Fibroblast of skin of left biceps (primary cell): ENCODE measurements around the gene KATNAL2.
"Not testable (repeated sequence)": the region's sequence is repeated elsewhere in the genome, so short reads cannot be mapped to it uniquely, and the experiment has no call there.

Source experiments
- DNase-seq, 2 experiments: peaks; one replicate each; pipeline ENCODE4 v3.0.0-alpha.2; 2013; ENCODE audit warnings: low read depth in 2 of 2

Gene KATNAL2

DNA sequence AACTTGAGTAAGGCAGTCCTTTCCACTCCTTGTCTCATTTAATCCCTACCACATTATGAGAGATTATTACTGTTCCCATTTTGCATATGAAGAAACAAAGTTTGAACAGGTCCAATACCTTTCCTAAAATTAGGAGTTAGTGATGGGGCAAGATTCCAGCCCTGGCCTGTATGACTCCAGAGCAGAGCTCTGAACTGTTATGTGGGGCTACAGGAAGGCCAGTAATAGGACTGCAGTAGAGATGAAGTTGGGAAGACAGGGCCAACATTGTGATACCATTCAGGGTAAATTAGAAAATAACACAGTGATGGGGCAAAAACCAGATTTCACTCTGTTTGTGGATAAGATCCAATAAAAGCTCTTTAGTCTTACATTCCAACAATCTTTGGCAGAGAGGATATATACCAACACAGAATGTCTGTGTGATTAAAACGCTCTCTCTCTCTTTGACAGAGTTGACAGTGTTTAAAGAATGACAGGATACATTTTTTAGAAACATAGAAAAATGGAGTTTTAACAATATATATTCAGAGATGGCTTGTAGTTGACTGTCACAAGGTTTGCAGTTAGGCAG lies 22.7 kb downstream of the KATNAL2 start:
- DNase-seq = no peak

DNA sequence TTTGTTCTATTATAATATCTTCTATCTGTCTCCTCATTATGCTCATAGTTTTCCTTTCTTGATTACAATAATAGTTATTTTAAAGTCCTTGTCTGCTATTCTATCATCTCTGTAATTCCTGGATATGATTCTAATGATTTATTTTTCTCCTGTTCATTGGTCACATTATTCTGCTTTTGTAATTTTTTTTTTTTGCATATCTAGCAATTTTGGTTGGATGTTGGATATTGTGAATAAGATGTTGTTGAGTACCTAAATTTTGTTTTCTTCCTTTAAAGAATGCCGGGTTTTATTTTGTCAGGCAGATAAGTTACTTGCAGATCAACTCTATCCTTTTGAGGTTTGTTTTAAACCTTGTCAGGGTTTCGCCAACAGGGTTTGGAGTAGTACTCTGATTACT lies 25.2 kb downstream of the KATNAL2 start:
- DNase-seq = no peak

DNA sequence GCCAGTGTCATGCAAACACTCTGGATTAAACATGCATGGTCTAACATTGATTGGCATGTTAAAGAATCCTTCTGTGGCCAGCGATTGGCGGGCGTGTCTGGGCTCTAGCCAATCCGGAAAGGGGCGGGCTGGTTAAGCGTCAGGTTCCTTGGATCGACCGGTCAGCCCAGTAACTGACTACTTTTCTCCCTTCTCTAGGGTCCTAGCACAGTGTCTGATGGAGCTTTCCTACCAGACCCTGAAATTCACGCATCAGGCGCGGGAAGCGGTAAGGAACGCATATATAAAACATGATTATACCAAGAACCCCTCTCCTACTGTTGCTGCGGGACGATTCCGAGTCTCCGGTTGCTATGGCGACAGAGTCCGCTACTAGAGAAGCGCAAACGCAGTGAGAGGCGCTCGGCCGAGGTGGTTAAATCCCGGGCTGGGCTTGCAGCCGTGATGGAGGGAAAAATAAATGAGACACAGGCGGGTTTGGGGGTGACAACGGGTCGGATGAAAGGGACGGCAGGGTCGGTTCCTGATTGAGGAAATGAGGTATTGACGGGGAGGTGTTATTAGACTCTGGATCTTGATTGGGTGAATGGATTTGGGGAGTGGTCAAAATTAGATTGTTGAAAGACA lies 29.4 kb downstream of the KATNAL2 start:
- DNase-seq = no peak

DNA sequence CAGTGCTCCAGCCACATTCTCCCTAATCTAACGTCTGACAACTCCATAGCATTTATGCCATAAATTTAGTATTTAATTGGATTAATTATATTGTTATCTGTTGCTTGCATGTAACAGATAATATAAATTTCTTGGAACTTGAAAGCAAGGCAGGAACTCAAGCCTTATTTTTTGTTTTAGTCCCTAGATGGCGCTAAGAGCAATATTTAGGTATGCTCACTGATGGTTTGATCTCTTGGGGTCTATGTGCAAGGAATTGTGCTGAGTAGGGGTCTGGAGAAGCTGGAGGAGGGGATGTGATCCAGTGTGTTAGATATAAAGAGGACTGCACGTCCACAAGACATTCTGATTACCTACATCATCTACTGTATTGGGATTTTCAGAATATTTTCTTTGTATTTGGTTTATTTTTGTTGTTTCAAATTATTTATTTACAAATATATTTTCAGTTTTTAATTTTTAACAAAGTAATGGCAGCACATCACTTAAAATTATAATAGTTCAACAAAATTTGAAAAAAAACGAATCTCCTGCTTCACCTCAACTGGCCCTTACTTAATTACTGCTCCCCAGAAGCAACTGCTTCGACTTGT lies 32.8 kb downstream of the KATNAL2 start:
- DNase-seq = no peak

GRCh38 chr18:46953195-46953594 lies 35.8 kb downstream of the KATNAL2 start:
- no peak for DNase-seq

DNA sequence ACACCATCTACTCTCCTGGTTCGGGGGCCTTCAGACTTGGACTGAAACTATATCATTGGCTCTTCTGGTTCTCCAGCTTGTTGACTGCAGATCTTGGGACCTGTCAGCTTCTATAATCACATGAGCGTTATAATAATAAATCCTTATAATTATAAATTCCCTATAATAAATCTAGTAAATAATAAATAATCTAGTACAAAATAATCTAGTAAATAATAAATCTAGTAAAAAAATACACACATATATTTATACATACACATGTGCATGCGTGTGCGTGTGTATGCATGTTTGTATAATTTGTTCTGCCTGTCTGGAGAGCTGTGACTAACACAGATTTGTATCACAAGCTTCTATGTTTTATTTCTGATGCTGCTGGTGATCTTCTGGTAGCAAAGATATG lies 40.8 kb downstream of the KATNAL2 start:
- no peak for DNase-seq

- not testable (repeated sequence) for DNase-seq
Measured at GRCh38 chr18:46963656-46964578, 46.5 kb downstream of the KATNAL2 start.

DNA sequence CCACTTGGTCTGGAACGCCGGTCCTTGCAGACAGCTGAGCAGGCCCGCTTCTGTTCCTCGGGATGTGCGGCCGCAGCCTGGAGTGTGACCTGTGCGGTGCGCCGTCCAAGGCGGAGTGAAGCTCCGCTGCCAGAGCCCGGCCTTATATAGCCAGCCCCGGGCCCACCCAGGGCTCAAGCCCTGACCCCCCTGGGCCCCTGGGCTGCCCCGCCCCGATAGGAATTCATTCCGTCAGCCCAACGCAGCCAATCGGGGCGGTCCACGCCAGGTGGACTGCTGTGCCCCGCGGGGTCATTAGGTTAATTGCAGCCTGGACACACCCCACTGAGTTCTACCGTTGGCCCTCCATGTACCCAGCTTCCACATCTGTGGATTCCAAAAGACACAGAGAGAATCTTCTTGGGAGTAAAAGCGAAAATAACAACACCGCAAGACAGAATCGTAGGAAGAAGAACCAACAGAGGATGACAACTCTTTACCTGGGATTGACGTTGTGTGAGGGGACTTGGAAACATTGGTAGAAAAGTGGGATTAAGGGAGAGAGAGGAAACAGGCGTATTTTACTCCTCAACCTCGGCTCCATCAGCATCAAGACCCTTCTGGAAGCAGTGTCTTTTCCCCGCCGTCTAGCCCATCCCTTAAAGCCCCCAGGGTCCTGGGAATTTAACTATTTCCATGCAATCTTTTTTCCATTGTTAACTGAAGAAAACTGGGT lies 47.3 kb downstream of the KATNAL2 start:
- not testable (repeated sequence) for DNase-seq

GRCh38 chr18:46966266-46966665 lies 48.9 kb downstream of the KATNAL2 start:
- DNase-seq = not testable (repeated sequence)

DNA sequence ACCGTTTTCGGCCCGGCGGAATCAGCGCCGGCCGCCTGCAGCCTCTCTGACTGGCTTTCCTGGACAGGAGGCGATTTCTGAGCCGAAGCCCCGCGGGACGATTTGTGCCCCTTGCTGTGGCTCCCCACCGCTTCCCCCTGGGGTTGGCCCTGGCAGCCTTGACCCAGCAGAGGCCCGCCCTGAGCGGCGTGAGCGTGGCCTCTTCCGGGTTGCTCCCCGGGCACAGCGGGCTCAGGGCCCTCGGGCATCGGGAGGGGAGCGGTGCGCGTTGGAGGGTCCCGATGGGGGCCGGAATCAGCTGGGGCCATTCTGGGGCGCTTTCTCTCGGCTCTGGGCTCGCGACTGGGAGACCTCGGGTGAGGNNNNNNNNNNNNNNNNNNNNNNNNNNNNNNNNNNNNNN lies 52.1 kb downstream of the KATNAL2 start:
- DNase-seq = not testable (repeated sequence)

DNA sequence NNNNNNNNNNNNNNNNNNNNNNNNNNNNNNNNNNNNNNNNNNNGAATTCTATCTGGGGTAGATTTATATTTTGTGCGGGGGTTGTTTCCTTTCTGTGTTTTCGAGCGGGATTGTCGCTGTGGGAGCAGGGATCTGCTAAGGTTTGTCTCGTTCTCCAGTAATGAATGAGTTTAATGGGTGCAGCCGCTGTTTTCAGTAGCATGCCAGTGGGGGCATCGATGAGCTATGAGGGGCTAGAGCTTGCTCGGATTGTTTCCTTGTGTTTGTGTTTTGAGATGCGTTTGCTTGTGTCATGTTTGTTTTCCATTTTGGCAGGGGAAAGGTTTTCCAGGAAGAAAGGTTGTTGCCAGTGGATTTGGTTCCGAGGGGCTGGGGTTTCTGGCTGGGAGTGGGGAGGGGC lies 102.5 kb downstream of the KATNAL2 start:
- not testable (repeated sequence) for DNase-seq

GRCh38 chr18:47020757-47021156 lies 103.4 kb downstream of the KATNAL2 start:
- not testable (repeated sequence) for DNase-seq

DNA sequence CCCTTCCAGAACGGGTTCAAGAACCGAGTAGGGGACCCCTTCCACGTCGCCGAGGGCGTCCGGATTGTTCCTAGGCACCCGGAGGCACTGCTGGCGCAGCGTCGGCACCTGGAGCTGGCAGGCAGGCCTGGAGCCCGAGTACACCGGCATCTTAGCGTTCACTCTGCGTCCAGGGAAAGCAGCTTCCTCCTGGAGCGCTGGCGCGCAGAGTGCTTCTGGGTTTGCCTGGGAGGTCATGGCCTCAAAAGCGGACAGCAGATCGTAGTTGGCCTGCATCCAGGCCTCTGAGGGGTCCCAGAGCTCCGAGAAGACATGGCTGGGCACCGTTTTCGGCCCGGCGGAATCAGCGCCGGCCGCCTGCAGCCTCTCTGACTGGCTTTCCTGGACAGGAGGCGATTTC lies 105.4 kb downstream of the KATNAL2 start:
- DNase-seq = not testable (repeated sequence)

- not testable (repeated sequence) for DNase-seq
Measured at GRCh38 chr18:47023769-47024465, 106.5 kb downstream of the KATNAL2 start.

DNA sequence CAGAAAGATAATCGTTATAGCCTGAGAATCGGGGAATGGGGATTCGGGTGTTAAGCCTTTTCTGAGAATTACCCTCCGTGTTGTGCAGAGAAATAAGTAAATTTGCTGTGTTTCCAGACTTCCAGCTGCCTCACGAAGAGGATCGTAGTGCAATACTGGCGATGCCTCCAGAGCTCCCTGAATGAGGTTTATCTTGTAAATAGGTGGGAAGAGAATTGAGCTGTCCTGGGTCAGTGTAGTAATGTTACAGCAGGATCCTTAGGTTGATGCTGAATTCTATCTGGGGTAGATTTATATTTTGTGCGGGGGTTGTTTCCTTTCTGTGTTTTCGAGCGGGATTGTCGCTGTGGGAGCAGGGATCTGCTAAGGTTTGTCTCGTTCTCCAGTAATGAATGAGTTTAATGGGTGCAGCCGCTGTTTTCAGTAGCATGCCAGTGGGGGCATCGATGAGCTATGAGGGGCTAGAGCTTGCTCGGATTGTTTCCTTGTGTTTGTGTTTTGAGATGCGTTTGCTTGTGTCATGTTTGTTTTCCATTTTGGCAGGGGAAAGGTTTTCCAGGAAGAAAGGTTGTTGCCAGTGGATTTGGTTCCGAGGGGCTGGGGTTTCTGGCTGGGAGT lies 108.3 kb downstream of the KATNAL2 start:
- not testable (repeated sequence) for DNase-seq

DNA sequence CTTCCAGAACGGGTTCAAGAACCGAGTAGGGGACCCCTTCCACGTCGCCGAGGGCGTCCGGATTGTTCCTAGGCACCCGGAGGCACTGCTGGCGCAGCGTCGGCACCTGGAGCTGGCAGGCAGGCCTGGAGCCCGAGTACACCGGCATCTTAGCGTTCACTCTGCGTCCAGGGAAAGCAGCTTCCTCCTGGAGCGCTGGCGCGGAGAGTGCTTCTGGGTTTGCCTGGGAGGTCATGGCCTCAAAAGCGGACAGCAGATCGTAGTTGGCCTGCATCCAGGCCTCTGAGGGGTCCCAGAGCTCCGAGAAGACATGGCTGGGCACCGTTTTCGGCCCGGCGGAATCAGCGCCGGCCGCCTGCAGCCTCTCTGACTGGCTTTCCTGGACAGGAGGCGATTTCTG lies 111.3 kb downstream of the KATNAL2 start:
- not testable (repeated sequence) for DNase-seq

DNA sequence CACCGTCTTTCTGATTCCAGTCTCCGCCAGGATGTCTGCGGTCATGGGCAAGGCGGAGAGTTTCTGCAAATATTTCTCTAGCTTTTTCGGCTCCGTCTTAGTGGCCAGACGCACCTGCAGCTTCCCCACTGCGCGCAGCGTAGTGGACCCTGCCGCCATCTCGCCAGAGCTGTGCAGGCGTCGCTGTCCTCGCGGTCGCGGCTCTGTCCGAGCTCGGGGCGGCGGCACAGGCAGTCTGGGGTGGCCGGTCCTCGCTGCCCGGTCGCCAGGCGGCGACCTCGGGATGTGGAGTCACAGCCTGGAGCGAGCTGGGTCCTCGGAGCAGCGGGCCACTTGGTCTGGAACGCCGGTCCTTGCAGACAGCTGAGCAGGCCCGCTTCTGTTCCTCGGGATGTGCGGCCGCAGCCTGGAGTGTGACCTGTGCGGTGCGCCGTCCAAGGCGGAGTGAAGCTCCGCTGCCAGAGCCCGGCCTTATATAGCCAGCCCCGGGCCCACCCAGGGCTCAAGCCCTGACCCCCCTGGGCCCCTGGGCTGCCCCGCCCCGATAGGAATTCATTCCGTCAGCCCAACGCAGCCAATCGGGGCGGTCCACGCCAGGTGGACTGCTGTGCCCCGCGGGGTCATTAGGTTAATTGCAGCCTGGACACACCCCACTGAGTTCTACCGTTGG lies 112.4 kb downstream of the KATNAL2 start:
- DNase-seq = not testable (repeated sequence)

DNA sequence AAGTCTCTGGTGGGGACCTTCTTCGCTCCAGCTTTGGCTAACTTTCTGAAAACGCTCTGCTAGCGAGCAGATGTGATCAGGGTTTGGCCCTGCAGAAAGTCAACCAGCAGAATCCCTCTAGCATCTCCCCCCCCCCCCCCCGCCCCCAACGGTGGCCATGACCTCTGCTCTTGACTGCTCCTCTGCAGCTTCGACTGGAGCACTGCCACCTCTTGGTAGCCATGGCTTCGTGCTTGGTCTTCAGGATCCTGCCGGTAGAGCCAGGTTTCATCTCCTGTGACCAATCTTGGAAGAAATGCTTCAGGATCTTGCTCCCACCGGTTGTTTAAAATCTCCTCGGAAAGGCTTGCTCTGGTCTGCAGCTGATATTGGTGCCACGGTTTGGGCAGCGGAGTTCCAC lies 113.5 kb downstream of the KATNAL2 start:
- DNase-seq = not testable (repeated sequence)

DNA sequence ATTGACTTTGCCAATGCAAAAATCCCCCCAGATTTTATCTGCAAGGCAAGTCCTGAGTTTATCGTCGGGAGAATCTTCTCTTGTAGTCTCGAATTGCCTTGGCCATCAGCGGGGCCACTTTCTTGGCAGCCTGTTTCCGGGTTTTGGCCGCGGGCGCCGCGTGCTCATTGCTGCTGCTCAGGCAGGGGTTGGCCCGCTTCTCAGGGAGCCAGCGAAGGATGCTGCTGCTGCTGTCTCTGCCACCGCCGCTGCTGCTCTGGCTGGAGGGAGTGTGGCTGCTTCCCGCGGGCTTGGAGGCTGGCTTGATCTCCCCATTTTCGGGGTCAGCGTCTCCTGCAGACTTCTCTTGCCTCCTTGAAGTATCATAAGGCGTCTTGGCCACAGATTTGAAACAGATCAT lies 115.5 kb downstream of the KATNAL2 start:
- no peak for DNase-seq

DNA sequence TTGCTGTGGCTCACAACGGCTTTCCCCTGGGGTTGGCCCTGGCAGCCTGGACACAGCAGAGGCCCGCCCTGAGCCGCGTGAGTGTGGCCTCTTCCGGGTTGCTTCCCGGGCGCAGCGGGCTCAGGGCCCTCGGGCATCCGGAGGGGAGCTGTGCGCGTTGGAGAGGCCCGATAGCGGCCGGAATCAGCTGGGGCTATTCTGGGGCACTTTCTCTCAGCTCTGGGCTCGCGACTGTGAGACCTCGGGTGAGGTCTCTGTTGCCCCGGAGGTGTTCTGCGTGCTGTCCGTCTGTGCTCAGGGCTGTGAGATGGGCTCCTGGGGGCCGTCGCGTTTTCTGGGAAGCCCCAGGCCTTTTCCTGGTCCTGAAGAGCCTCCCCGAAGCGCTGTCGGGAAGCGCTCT lies 117.2 kb downstream of the KATNAL2 start:
- not testable (repeated sequence) for DNase-seq
